LNCaP clone FGC (cell line): ENCODE results near the gene MAD1L1.

Experiments used
- DNase-seq: peaks from one replicate; pipeline ENCODE4 v3.0.0-alpha.2; 2011; ENCODE audit warnings: low read depth
- H3K4me3 ChIP-seq: 2 replicates; pipeline ENCODE4 v1.5.1; 2011; ENCODE audit warnings: mild to moderate bottlenecking, low read depth, low read length, control low read depth
- TF ChIP-seq, protein P1 (sequence below): IDR thresholded peaks from 2 replicates; pipeline ENCODE4 v1.5.1; 2012; ENCODE audit warnings: mild to moderate bottlenecking; ENCODE audit not compliant: control insufficient read depth, insufficient read depth; ENCODE audit errors: extremely low read depth

The MAD1L1 gene

GRCh38 chr7:2011266-2012043, 221.3 kb downstream of the MAD1L1 start:
- TF ChIP-seq, protein P1, sequence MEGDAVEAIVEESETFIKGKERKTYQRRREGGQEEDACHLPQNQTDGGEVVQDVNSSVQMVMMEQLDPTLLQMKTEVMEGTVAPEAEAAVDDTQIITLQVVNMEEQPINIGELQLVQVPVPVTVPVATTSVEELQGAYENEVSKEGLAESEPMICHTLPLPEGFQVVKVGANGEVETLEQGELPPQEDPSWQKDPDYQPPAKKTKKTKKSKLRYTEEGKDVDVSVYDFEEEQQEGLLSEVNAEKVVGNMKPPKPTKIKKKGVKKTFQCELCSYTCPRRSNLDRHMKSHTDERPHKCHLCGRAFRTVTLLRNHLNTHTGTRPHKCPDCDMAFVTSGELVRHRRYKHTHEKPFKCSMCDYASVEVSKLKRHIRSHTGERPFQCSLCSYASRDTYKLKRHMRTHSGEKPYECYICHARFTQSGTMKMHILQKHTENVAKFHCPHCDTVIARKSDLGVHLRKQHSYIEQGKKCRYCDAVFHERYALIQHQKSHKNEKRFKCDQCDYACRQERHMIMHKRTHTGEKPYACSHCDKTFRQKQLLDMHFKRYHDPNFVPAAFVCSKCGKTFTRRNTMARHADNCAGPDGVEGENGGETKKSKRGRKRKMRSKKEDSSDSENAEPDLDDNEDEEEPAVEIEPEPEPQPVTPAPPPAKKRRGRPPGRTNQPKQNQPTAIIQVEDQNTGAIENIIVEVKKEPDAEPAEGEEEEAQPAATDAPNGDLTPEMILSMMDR: no peak
- DNase-seq: no peak
- H3K4me3 ChIP-seq: no peak overlapping the region

DNA sequence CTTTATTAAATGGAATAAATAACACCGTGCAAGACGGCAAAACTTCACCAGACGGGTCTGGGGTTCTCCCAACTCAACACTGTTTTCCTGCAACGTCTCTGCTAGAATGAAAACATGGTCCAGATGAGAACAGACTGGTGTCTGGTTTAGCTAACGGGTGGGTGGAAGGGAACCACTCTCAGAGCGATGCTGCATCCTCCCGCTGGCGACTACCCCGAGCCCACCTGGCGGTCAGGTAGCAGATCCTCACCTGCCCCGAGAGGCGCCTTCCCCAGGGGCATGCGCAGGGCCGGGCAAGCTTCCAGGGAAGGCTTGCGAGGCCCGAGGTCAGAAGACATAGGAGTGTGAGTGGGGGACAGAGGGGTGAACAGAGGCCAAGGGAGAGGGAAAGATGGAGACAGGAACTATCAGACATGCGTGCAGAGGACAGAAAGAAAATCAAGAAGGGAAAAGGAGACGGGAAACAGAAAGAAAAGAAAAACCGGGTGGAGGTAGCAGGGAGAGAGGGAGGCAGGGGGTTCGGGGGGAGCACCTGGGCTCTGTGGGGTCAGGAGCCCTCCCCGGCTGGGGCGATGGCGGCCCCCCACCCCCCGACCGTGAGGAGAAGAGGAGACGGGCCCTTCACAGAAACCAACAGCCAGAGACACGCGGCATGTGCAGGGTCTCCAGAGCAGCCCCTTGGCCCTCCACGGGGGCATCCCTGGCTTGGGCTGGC, 222.0 kb downstream of the MAD1L1 start:
- no peak overlapping the region for H3K4me3 ChIP-seq
- TF ChIP-seq, protein P1: no peak
- DNase-seq: no peak

DNA sequence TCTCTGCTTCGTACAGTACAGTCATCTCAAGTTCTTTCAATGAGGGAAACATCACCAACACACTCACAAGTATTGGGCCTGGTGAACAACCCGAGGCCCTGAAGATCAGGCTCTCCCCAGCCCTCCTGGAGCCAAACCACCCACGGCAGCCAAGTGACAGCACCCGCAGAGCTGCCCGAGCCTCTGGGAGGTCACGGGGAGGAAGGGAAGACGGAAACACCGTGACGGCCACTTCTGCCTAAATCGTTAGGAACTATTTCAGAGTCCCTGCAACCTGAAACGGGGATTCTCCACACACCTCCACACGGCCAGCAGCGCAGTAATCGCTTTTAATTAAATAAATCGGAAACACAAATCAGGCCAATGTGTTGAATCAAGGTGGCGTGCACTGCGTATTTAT, 222.6 kb downstream of the MAD1L1 start:
- H3K4me3 ChIP-seq: no peak overlapping the region
- no peak for DNase-seq
- TF ChIP-seq, protein P1: no peak

DNA sequence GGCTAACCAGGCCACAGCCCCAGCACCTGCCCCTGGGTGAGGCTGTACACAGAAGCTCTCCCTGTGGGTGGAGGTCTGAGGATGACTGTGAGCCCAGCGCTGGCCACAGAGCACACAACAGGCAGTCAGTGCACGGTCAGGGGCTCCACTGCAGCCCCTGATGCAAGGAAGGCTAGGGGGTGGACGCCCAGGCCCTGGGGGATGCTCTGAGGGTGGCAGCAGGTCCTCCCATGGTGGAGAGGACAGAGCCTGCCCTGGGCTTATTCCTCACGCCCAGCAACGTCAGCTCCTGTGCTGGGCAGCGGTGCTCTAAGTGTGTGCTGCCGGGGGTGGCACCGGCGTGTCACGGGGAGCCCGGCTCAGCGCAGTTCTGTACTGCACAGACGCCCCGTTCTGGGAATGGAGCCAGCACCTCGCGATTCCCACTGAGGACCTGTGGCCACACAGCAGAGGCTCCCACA, 223.2 kb downstream of the MAD1L1 start:
- no peak overlapping the region for H3K4me3 ChIP-seq
- DNase-seq: no peak
- TF ChIP-seq, protein P1: no peak

- TF ChIP-seq, protein P1: no peak
- H3K4me3 ChIP-seq: no peak overlapping the region
- DNase-seq: no peak
Observed at GRCh38 chr7:2008936-2009540, 223.7 kb downstream of the MAD1L1 start.

DNA sequence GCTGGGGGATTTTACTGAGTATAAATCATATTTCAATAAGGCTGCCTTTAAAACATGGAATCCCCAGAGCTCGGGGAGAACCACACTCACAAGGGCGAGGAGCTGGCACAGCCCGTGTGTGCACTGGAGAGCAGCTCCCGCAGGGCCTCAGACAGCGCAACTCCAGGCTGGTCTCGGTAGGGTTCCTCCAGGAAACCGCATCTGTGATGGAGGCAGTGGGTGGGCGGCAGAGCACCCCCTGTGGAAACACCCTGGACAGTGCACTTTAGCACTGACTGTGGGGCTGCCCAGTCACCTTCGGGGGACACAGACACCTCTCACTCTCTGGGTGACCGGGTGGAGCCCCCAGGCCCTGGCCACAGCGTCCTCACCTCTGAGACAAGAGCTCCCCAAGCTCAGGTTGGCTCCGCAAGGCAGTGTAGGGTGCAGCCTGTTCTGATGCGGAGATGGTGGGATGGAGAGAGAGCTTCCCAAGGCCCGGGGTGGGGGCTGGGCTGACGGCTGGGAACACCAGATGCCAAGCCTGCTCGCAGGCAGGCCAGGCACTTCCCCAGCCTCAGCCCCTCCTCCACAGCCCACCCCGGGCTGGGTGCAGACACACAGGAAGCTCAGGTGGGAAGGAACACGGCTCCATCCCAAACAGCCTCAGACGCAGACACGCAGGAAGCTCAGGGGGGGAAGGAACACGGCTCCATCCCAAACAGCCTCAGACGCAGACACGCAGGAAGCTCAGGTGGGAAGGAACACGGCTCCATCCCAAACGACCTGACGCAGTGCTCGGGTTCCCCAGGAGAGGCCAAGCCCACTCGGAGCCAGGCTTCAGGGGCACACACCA, 224.4 kb downstream of the MAD1L1 start:
- DNase-seq: no peak

More for the DNA sequence above, 224.4 kb downstream of the MAD1L1 start:
- H3K4me3 ChIP-seq: no peak overlapping the region
- TF ChIP-seq, protein P1: no peak
